ENCODE measurements around the gene TCF15. TPM values are rescaled to one million over a fixed set of nuclear protein-coding genes. Genes with fewer than 3 reads are reported as not detected.

Gene TCF15
- total and polyA plus RNA-seq, 2 of the 8 experiments (the other 6 are each of a cell fraction or from before 2014, with no cell fraction given) = 3.7 to 6.9 TPM

DNA sequence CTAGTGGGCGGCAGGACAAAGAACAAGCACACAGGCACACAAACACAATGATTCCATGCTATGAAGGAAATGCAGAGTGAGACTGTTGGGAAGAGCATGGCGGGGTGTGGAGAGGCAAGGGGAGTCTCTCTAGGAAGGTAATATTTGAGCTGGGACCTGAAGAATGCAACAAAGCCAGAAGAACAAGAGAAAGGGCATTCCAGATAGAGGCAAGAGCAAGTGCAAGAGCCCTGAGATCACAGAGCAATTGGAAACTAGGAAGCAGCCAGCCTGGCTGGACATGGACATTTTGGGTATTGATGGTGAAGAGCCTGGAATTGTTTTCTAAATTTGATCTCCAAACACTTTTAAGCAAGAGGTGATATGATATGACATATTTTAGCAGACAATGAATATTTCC lies 27.4 kb upstream of the TCF15 start:
- Histone ChIP-seq H3K18ac (ENCODE audit: extremely low read depth, low read length) (no peak overlapping the region), H4K20me1 (replicated peaks in 1 of 2; ENCODE audit: control insufficient read depth in 1 of 2, insufficient read depth in 2 of 2, low read length in 2 of 2) (no peaks in the 10 kb centered on the region), H4K5ac (ENCODE audit: insufficient read length, low read depth, low read length) (no peak overlapping the region), H2AFZ (ENCODE audit: low read length) (no peak overlapping the region), H3K14ac (ENCODE audit: insufficient read length) (no peak overlapping the region), H3K27ac (ENCODE audit: low read depth, low read length) (no peak overlapping the region), H3K4ac (replicated peaks; ENCODE audit: insufficient read length, low read depth, low read length) (no peak overlapping the region), H3K27me3 (replicated peaks in 1 of 4; ENCODE audit: control insufficient read depth in 3 of 4, extremely low read depth in 1 of 4, insufficient read depth in 3 of 4, low read length in 3 of 4) (no peaks in the 10 kb centered on the region; a peak in 1 of 7 replicates), H2BK12ac (ENCODE audit: low read depth, low read length) (no peak overlapping the region), H3K79me1 (ENCODE audit: low read depth, low read length) (no peaks in the 10 kb centered on the region), H2AK5ac (ENCODE audit: low read depth, low read length) (no peak overlapping the region), H3K56ac (replicated peaks; ENCODE audit: insufficient read length, low read depth, low read length) (no peak overlapping the region), H2BK20ac (ENCODE audit: low read length) (no peak overlapping the region), H2BK120ac (replicated peaks; ENCODE audit: low read depth, low read length) (no peak overlapping the region), H2BK15ac (ENCODE audit: low read length) (no peak overlapping the region), H4K91ac (replicated peaks; ENCODE audit: insufficient read length, low read length) (no peak overlapping the region), H3K23ac (ENCODE audit: insufficient read length) (no peak overlapping the region), H3K36me3 (ENCODE audit: control insufficient read depth in 2 of 4, insufficient read depth in 4 of 4, low read length in 3 of 4) (no peaks in the 10 kb centered on the region), H3K4me3 (ENCODE audit: extremely low read depth in 1 of 4, insufficient read depth in 2 of 4, low read depth in 3 of 4, low read length in 4 of 4) (no peak overlapping the region), H2BK5ac (ENCODE audit: low read depth, low read length) (no peak overlapping the region), H3K4me1 (replicated peaks in 1 of 4; ENCODE audit: control insufficient read depth in 3 of 4, insufficient read depth in 4 of 4, low read length in 3 of 4) (peaks cover 0 to 2% (median 0%) of the 10 kb centered on the region in 4 experiments; a peak in 1 of 7 replicates), H3K4me2 (ENCODE audit: insufficient read depth in 1 of 2, low read depth in 2 of 2, low read length in 2 of 2) (no peak overlapping the region), H3K9me3 (ENCODE audit: insufficient read depth in 2 of 2, low read depth in 1 of 2, low read length in 1 of 2) (no peaks in the 10 kb centered on the region), H3K23me2 (ENCODE audit: low read depth, low read length) (no peaks in the 10 kb centered on the region), H4K8ac (ENCODE audit: extremely low read depth, insufficient read depth, low read length) (no peak overlapping the region), H3K79me2 (ENCODE audit: control insufficient read depth in 1 of 2, insufficient read depth in 2 of 2, low read length in 2 of 2) (no peaks in the 10 kb centered on the region), H3K9ac (replicated peaks in 1 of 4; ENCODE audit: extremely low read depth in 1 of 4, low read depth in 3 of 4, low read length in 3 of 4) (no peak overlapping the region)
- DNase-seq (ENCODE audit: low read depth in 1 of 2, low spot score in 2 of 2) (no peak), FAIRE-seq (no peak)
- POLR2A ChIA-PET (ENCODE audit: partially characterized antibody) = no interaction called here
- 88% methylated on average over 2 of the region's 2 CpGs; no CpG with 5 or more reads in 1 of the 2 experiments for WGBS, 2 experiments (ENCODE audit: extremely low coverage in 1 of 2, insufficient coverage in 1 of 2, insufficient read length in 1 of 2, insufficient replicate concordance in 2 of 2, low coverage in 1 of 2, low lambda C conversion rate in 2 of 2, missing lambda C conversion rate in 1 of 2)
- CTCF ChIA-PET (ENCODE audit: partially characterized antibody) = interaction anchor here (1.0 to 2.6 kb wide), 4 partner anchors 8 to 101 kb away, joined by 3 to 12 read pairs (median 4); no protein-coding TSS in a partner anchor
- TF ChIP-seq BACH1 (IDR thresholded peaks at IDR 0.05; ENCODE audit: low read length) (no peak), SP1 (IDR thresholded peaks at IDR 0.05; ENCODE audit: low read depth, low read length) (no peak), RNF2 (IDR thresholded peaks at IDR 0.05; ENCODE audit: borderline replicate concordance, low read depth, low read length, missing control alignments, poor library complexity, severe bottlenecking) (no peak), BRCA1 (IDR thresholded peaks at IDR 0.05; ENCODE audit: low read depth, low read length) (no peak), BCL11A (IDR thresholded peaks at IDR 0.05; ENCODE audit: low read depth in 2 of 2, low read length in 2 of 2) (no peak), SIRT6 (IDR thresholded peaks at IDR 0.05; ENCODE audit: low read length) (no peak), RFX5 (IDR thresholded peaks at IDR 0.05; ENCODE audit: borderline replicate concordance, low read depth, low read length) (no peak), YY1 (IDR thresholded peaks at IDR 0.05; ENCODE audit: low read depth, low read length) (no peak), SAP30 (IDR thresholded peaks at IDR 0.05; ENCODE audit: insufficient read depth, insufficient replicate concordance, low read length) (no peak), RBBP5 (IDR thresholded peaks at IDR 0.05; ENCODE audit: borderline replicate concordance, low read depth, low read length) (no peak), KDM1A (IDR thresholded peaks at IDR 0.05; ENCODE audit: borderline replicate concordance, low read length) (no peak), TAF7 (optimal IDR thresholded peaks at IDR 0.05; ENCODE audit: borderline replicate concordance, low read depth, low read length) (no peak), CBX5 (IDR thresholded peaks at IDR 0.05; ENCODE audit: low read depth, low read length) (no peak)
- TF ChIP-seq, protein P1, sequence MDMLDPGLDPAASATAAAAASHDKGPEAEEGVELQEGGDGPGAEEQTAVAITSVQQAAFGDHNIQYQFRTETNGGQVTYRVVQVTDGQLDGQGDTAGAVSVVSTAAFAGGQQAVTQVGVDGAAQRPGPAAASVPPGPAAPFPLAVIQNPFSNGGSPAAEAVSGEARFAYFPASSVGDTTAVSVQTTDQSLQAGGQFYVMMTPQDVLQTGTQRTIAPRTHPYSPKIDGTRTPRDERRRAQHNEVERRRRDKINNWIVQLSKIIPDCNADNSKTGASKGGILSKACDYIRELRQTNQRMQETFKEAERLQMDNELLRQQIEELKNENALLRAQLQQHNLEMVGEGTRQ (IDR thresholded peaks at IDR 0.05; ENCODE audit: low read length) = no peak

Data from H1 (cell line).